ENCODE results near the gene BBIP1.

The BBIP1 gene, protein sequence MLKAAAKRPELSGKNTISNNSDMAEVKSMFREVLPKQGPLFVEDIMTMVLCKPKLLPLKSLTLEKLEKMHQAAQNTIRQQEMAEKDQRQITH

DNA sequence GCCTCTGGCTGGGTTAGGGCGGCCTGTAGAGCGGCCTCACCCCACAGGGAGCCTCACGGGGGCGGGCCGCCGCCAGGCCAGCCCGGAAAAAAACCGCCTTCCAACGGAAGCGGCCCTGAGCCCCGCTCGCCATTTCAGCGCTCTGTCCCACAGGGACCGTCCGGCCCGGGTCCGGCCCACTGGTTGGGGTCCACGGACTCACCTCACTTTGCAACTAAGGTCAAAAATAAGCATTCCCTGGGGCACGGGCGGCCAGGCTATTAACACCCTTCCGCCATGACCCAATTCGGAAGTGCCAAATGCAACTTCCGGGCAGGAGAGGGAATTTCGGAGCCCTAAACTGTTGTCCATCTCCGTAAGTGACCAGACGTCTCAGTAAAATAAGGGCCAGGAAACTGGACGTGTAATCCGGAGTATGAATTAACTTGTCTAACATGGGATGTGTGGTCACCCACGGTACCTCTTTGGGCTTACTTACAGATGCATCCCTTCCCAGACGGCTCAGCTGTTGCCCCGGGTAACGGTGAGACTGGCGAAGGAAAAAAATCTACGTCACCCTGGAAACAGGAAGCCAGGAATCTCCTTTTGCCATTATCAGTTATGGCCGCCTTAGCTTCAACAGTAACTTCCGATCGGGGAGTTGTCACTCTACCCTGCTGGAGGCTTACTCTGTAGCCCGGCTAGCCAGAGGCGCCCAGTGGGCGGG lies at the start of gene BBIP1:
Gene BBIP1, minus strand, starts transcription at position 538 of the 706 bp plus-strand sequence. CDS start 1,023 bp downstream, outside the sequence.
- Histone ChIP-seq H3K27me3 (ENCODE audit: control insufficient read depth, insufficient read depth, low read length) (no peaks in the 10 kb centered on the region), H3K4me3 (ENCODE audit: low read length) (peak within 1 kb of the TSS; percentile 98), H3K36me3 (ENCODE audit: control insufficient read depth, insufficient read depth, low read length) (no peaks in the 10 kb centered on the region), H3K9me3 (ENCODE audit: control insufficient read depth, low read length) (no peaks in the 10 kb centered on the region), H3K4me1 (ENCODE audit: control insufficient read depth, insufficient read depth, low read length) (peaks cover 4% of the 10 kb centered on the region), H3K9ac (ENCODE audit: low read length) (peak within 1 kb of the TSS; percentile 92)

DNA sequence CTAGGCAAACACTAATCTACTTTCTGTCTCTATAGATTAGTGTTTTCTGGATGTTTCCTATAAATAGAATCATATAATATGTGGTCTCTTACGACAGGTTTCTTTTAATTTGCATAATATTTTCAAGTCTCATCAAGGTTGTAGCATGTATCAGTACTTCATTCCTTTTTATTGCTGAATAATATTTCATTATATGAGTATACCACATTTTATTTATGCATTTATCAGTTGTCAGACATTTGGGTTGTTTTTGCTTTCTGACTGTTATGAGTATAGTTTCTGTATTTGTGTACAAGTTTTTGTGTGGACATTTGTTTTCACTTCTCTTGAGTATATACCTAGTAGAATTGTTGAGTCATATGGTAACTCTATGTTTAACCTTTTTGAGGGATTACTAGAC lies 48.7 kb upstream of the BBIP1 start:
- Histone ChIP-seq H3K9me3 (ENCODE audit: control insufficient read depth, low read length) (no peaks in the 10 kb centered on the region), H3K4me3 (ENCODE audit: low read length) (no peak overlapping the region), H3K9ac (ENCODE audit: low read length) (no peak overlapping the region), H3K27me3 (ENCODE audit: control insufficient read depth, insufficient read depth, low read length) (no peaks in the 10 kb centered on the region), H3K36me3 (ENCODE audit: control insufficient read depth, insufficient read depth, low read length) (no peaks in the 10 kb centered on the region), H3K4me1 (ENCODE audit: control insufficient read depth, insufficient read depth, low read length) (peaks cover 3% of the 10 kb centered on the region)

DNA sequence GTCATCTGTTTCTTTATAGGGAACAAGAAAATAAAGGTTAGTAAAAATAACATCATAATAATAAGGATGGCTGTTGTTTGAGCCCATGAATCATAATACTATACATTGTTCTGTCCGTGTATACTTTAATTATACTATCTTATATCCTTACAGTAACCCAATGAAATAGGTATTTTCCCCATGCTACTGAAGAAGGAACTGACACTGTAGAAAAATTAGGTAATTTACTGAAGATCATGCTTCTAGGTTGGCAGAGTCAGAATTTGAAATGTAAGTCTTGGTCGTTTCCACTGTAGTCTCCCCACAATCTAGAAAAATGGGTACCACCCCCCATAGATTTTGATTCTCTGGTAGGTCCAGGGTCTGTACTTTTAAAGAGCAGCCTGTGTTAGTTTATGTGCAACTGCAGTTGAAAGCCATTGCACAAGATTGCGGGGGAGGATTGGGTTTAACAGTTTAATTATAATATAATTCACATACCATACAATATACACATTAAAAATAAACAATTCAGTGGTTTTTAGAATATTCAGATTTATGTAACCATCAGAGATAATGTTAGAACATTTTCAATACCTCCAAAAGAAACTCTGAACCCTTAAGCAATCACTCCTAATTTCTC lies 48.1 kb upstream of the BBIP1 start:
- Histone ChIP-seq H3K4me3 (ENCODE audit: low read length) (no peak overlapping the region), H3K9ac (ENCODE audit: low read length) (no peak overlapping the region), H3K4me1 (ENCODE audit: control insufficient read depth, insufficient read depth, low read length) (no peaks in the 10 kb centered on the region), H3K36me3 (ENCODE audit: control insufficient read depth, insufficient read depth, low read length) (no peaks in the 10 kb centered on the region), H3K27me3 (ENCODE audit: control insufficient read depth, insufficient read depth, low read length) (no peaks in the 10 kb centered on the region), H3K9me3 (ENCODE audit: control insufficient read depth, low read length) (no peaks in the 10 kb centered on the region)

DNA sequence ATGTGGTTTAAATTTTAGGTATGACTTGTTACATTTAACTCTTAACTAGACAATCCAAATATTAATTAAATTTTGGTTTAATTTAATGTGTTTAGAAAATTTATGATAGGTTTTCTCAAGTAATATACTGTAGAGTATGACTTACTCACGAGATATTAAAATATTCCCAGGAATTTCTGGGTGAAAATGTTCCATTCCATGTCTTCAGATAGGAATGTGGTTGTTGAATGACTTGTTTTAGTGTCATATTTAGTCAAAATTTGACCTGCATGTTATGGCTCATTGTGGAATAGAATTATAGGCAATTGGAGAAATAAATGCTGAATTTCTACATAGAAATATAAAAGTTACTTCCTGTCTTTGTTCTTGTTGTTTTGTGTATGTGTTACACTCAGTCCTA lies 47.2 kb upstream of the BBIP1 start:
- Histone ChIP-seq H3K36me3 (ENCODE audit: control insufficient read depth, insufficient read depth, low read length) (no peaks in the 10 kb centered on the region), H3K4me1 (ENCODE audit: control insufficient read depth, insufficient read depth, low read length) (no peaks in the 10 kb centered on the region), H3K4me3 (ENCODE audit: low read length) (no peak overlapping the region), H3K9me3 (ENCODE audit: control insufficient read depth, low read length) (no peaks in the 10 kb centered on the region), H3K27me3 (ENCODE audit: control insufficient read depth, insufficient read depth, low read length) (no peaks in the 10 kb centered on the region), H3K9ac (ENCODE audit: low read length) (no peak overlapping the region)

DNA sequence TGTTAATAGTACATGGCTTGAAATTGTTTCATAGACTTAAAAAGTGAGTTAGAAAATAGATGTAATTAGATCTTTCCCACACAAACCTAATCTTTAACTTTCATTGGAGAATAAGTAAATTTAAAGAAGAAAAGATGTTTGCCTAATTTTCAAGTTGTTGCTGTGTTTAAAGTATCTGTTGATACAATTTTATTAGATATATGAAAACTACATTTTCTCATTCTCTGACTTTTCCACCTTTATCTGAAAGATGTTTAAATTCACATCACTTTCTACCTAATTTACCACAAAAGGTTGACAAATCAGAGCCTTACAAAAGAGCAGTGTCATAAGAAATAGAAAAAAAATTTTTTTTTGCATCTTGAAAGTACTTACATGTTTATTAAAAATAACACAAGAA lies 46.2 kb upstream of the BBIP1 start:
- H3K36me3 ChIP-seq (ENCODE audit: control insufficient read depth, insufficient read depth, low read length), result no peaks in the 10 kb centered on the region
- no peaks in the 10 kb centered on the region for H3K27me3 ChIP-seq (ENCODE audit: control insufficient read depth, insufficient read depth, low read length)
- no peaks in the 10 kb centered on the region for H3K9me3 ChIP-seq (ENCODE audit: control insufficient read depth, low read length)
- no peak overlapping the region for H3K4me3 ChIP-seq (ENCODE audit: low read length)
- H3K4me1 ChIP-seq (ENCODE audit: control insufficient read depth, insufficient read depth, low read length), result no peaks in the 10 kb centered on the region
- no peak overlapping the region for H3K9ac ChIP-seq (ENCODE audit: low read length)

DNA sequence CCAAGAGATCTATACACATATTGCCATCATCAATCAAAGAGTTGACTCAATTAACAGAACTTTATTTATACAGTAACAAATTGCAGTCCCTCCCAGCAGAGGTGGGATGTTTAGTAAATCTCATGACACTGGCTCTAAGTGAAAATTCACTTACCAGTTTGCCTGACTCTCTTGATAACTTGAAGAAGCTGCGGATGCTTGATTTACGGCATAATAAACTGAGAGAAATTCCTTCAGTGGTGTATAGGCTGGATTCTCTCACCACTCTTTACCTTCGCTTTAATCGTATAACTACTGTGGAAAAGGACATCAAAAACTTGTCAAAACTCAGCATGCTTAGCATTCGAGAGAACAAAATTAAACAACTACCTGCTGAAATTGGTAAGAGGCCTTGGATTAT lies 45.7 kb upstream of the BBIP1 start:
- no peaks in the 10 kb centered on the region for H3K36me3 ChIP-seq (ENCODE audit: control insufficient read depth, insufficient read depth, low read length)

DNA sequence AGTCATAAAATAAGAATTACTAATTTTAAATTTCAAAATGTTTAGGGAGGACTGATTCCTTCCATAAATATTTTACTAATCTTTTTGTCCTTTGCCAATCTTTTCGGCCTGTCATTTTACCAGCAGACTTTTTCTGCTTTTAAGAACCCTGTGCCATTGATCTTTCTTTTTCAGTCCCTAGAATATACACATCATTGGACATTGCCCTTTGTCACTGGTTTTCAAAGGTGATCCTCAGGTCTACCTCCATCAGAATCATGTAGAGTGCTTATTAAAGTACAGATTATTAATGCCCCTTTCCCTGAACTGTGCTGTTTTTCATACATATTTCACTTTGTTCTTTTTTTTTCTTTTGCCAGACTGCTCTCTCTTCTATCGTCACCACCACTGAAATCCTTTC lies 44.2 kb upstream of the BBIP1 start:
- Histone ChIP-seq H3K27me3 (ENCODE audit: control insufficient read depth, insufficient read depth, low read length) (no peaks in the 10 kb centered on the region), H3K4me3 (ENCODE audit: low read length) (no peak overlapping the region), H3K9ac (ENCODE audit: low read length) (no peak overlapping the region), H3K4me1 (ENCODE audit: control insufficient read depth, insufficient read depth, low read length) (no peaks in the 10 kb centered on the region), H3K9me3 (ENCODE audit: control insufficient read depth, low read length) (no peaks in the 10 kb centered on the region), H3K36me3 (ENCODE audit: control insufficient read depth, insufficient read depth, low read length) (no peaks in the 10 kb centered on the region)

More for the DNA sequence above, 45.7 kb upstream of the BBIP1 start:
- Histone ChIP-seq H3K4me1 (ENCODE audit: control insufficient read depth, insufficient read depth, low read length) (no peaks in the 10 kb centered on the region), H3K9ac (ENCODE audit: low read length) (no peak overlapping the region), H3K27me3 (ENCODE audit: control insufficient read depth, insufficient read depth, low read length) (no peaks in the 10 kb centered on the region), H3K9me3 (ENCODE audit: control insufficient read depth, low read length) (no peaks in the 10 kb centered on the region), H3K4me3 (ENCODE audit: low read length) (no peak overlapping the region)

DNA sequence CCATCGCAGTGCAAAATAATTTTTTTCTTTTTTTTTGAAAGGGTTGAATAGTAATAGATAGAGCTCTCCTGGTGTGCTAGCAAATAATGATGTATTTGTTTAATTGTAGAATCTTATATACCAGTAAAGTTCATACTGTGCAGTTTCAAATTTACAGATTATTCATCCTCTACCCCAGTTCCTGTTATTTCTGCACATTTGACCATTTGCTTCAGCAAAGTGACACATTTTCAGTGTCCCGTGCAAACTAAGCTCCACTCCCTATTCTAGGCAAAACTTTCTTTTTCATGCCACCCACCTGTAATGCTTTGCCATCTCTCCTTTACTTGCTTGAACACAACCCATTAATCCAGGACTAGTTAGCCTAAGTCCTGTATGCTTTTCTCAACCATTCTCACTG lies 43.5 kb upstream of the BBIP1 start:
- Histone ChIP-seq H3K27me3 (ENCODE audit: control insufficient read depth, insufficient read depth, low read length) (no peaks in the 10 kb centered on the region), H3K9me3 (ENCODE audit: control insufficient read depth, low read length) (no peaks in the 10 kb centered on the region), H3K4me1 (ENCODE audit: control insufficient read depth, insufficient read depth, low read length) (no peaks in the 10 kb centered on the region), H3K9ac (ENCODE audit: low read length) (no peak overlapping the region), H3K4me3 (ENCODE audit: low read length) (no peak overlapping the region), H3K36me3 (ENCODE audit: control insufficient read depth, insufficient read depth, low read length) (no peaks in the 10 kb centered on the region)

DNA sequence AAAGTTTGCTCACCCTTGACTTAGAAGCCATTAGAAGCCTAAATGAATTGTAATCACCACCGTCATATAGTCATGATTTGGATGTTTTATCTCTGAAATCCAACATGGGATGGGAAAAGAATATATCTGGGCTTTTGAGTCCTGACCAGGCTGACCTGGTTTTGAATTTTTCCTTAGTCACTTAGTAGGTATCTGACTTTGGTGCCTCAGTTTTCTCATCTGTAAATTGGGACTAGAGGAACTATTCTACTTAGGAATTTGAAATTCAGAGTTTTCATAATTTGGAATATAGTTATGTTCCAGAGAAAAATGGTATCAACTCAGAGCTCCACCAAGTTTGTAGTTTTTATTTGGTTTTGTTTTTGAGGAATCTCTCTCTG lies 41.3 kb upstream of the BBIP1 start:
- Histone ChIP-seq H3K4me3 (ENCODE audit: low read length) (no peak overlapping the region), H3K9ac (ENCODE audit: low read length) (no peak overlapping the region), H3K4me1 (ENCODE audit: control insufficient read depth, insufficient read depth, low read length) (no peaks in the 10 kb centered on the region), H3K36me3 (ENCODE audit: control insufficient read depth, insufficient read depth, low read length) (no peaks in the 10 kb centered on the region), H3K27me3 (ENCODE audit: control insufficient read depth, insufficient read depth, low read length) (no peaks in the 10 kb centered on the region), H3K9me3 (ENCODE audit: control insufficient read depth, low read length) (no peaks in the 10 kb centered on the region)

DNA sequence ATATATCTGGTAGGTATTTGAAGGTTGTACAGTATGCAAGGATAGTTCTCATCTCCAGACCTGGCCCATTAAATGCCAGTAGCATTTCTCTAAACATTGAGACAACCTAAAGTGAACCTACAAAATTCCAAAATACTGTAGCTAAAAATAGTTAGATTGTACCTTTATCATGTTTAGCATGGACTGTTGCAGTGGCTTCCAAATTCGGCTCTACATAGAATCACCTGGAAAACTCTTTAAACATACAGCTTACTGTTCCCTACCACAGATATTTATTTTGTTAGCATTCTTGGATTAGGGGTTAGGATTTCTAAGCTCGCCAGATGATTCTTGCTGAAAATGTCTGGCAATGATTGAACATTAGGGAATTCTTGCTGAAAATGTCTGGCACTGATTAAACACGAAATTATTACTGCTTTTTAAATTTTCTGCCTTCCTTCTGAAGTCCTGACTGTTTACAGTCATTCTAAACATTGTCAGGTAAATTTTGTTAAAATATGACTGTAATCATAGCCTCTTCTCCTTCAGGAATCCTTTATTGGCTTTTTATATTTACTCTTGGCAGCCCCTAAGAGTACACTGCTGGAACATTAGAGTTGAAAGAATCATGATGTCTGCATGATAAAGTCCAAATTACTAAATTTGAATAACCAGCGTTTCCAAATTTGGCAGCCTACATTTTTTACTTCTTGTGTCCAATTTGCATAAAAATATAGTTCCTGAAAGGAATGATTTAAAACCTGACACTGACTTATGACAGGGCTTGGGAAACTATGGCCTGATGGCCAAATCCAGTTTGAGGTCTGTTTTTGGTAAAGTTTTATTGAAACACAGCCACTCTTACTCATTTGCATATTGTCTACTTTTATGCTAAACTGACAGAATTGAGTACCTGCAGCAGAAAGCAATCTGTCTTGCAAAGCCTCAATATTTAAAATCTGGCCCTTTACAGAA lies 40.7 kb upstream of the BBIP1 start:
- no peaks in the 10 kb centered on the region for H3K27me3 ChIP-seq (ENCODE audit: control insufficient read depth, insufficient read depth, low read length)
- H3K36me3 ChIP-seq (ENCODE audit: control insufficient read depth, insufficient read depth, low read length), result no peaks in the 10 kb centered on the region
- no peaks in the 10 kb centered on the region for H3K4me1 ChIP-seq (ENCODE audit: control insufficient read depth, insufficient read depth, low read length)
- H3K4me3 ChIP-seq (ENCODE audit: low read length), result no peak overlapping the region
- no peaks in the 10 kb centered on the region for H3K9me3 ChIP-seq (ENCODE audit: control insufficient read depth, low read length)
- H3K9ac ChIP-seq (ENCODE audit: low read length), result no peak overlapping the region

DNA sequence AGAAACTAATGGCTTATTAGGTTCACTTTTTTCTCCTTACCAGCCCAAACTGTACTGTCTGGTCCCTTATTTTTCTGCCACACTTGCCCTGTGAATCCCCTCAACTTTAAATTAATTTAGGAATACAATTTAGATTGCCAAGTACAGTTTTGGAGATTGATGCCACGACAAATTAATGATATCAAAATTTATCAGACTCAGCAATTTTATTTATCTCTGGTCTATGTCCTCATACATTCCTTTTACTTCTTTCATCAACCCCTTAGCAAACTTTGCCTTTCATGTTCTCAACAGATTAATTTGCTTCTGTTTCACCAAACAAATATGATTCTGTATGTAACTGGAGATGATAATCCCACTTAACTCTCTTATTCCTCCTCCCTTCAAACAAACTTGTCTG lies 38.6 kb upstream of the BBIP1 start:
- Histone ChIP-seq H3K27me3 (ENCODE audit: control insufficient read depth, insufficient read depth, low read length) (no peaks in the 10 kb centered on the region), H3K4me1 (ENCODE audit: control insufficient read depth, insufficient read depth, low read length) (no peaks in the 10 kb centered on the region), H3K36me3 (ENCODE audit: control insufficient read depth, insufficient read depth, low read length) (no peaks in the 10 kb centered on the region), H3K9ac (ENCODE audit: low read length) (no peak overlapping the region), H3K9me3 (ENCODE audit: control insufficient read depth, low read length) (no peaks in the 10 kb centered on the region), H3K4me3 (ENCODE audit: low read length) (no peak overlapping the region)

DNA sequence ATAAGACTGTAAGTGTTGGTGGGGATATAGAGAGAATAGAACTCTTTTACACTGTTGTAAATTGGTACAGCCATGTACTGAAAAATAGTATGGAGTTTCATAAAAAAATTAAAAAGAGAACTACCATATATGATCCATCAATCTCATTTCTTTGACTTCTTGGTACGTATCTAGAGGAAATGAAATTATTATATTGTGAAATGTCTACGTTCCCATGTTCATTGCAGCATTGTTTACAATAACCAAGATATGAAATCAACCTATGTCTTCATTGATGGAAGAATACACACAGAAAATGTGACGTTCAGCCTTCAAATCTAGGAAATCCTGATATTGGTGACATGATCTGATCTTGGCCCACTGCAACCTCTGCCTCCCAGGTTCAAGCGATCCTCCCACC lies 32.4 kb upstream of the BBIP1 start:
- no peaks in the 10 kb centered on the region for H3K27me3 ChIP-seq (ENCODE audit: control insufficient read depth, insufficient read depth, low read length)

More for the DNA sequence above, 32.4 kb upstream of the BBIP1 start:
- Histone ChIP-seq H3K4me1 (ENCODE audit: control insufficient read depth, insufficient read depth, low read length) (no peaks in the 10 kb centered on the region), H3K36me3 (ENCODE audit: control insufficient read depth, insufficient read depth, low read length) (no peaks in the 10 kb centered on the region), H3K9me3 (ENCODE audit: control insufficient read depth, low read length) (no peaks in the 10 kb centered on the region), H3K4me3 (ENCODE audit: low read length) (no peak overlapping the region), H3K9ac (ENCODE audit: low read length) (no peak overlapping the region)
